Peyer's patch (tissue), 4 donors: ENCODE data around the gene RUNX3. TPM values are rescaled to one million over a fixed set of nuclear protein-coding genes. Genes with fewer than 3 reads are reported as not detected.

ENCODE experiments used
- DNase-seq, 3 donors: peaks; one replicate each; pipeline ENCODE4 v3.0.0-alpha.2; 2017 to 2019
- H3K27ac ChIP-seq, 4 donors: fragments of 200-600 bp; sonication (generic); one replicate each; pipeline ENCODE4 v1.5.1; 2016 to 2019
- H3K27me3 ChIP-seq, 2 donors: fragments of 200-600 bp; sonication (generic); one replicate each; pipeline ENCODE4 v1.5.1; 2019
- H3K36me3 ChIP-seq, 3 donors: fragments of 200-600 bp; sonication (generic); one replicate each; pipeline ENCODE4 v1.5.1; 2016 to 2019
- H3K4me1 ChIP-seq, 4 donors: fragments of 200-600 bp; sonication (generic); one replicate each; pipeline ENCODE4 v1.5.1; 2016 to 2019
- H3K4me3 ChIP-seq, 4 donors: fragments of 200-600 bp; sonication (generic); 1 replicate in 3 of 4; 2 replicates in 1 of 4; pipeline ENCODE4 v1.5.1; 2016 to 2019; ENCODE audit warnings: mild to moderate bottlenecking in 1 of 4
- H3K9me3 ChIP-seq, 4 donors: fragments of 200-600 bp; sonication (generic); one replicate each; pipeline ENCODE4 v1.5.1; 2016 to 2019; ENCODE audit warnings: mild to moderate bottlenecking in 1 of 4
- POLR2A ChIP-seq, 2 donors: fragments of 450-650 bp; IDR thresholded peaks; one replicate each; pipeline ENCODE4 v1.5.1; 2017; ENCODE audit warnings: antibody characterized with exemption in 2 of 2, mild to moderate bottlenecking in 2 of 2, moderate library complexity in 2 of 2
- total RNA-seq, 4 donors: library from RNA; depleted of rRNA; stranded (reverse); fragments of >200 nt; gene quantifications; one replicate each; pipeline ENCODE4 v1.1.0, GENCODE V29; 2016
- TF ChIP-seq, protein P1 (sequence below), 6 experiments: fragments of 450-650 bp in 4 of 6; fragments of 200-600 bp in 2 of 6; sonication (generic) in 1 of 6; IDR thresholded peaks; one replicate each; pipeline ENCODE4 v1.5.1; 2017 to 2019; ENCODE audit warnings: antibody characterized with exemption in 6 of 6, mild to moderate bottlenecking in 3 of 6, moderate library complexity in 1 of 6

Gene RUNX3
- total RNA-seq, 4 donors from 2014 or later: 2.1 to 9.9 (median 6.0) TPM

DNA sequence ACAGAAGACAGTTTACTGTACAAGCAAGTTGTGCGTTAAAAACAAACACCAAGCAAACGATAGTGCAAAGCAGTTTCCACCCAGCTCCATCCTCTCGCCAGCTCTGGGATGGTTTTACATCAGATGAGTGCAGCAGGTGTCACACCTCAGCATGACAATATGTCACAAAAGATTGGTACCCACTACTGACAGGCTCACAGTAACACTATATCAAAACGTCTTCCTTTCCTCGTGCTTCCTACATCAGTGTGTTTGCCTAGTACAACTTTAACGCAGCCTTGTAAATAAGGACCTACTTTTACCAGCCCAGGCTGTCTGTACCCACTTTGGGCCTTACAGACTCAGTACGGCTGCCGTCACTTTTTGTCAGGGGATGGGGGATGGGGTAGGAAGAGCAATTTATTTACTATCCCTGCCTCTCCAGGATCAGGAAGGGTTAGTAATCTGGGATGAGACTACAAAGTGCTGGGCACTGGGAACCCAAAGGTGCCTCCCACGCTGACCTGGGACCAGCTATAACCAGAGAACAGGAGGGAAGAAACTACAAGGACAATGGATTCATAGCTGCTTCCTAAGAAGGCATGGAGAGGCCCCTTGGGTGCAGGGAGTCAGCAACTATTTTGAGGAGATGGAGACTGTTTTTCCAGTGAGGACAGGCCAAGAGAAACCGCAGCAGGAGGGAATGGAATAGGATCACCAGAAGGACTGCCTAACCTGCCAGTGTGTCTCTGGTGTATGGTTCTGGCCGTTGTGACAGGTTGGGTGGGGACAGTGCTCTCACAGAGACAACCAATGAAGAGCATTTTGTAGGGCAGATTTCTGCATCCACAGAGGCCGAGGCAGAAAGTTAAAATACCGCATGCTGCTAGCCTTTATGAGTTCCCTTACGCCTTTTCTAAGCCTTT, 30.2 kb downstream of the RUNX3 start:
- H3K9me3 ChIP-seq: no peaks in the 10 kb centered on the region
- DNase-seq: peak in 1 of 3 donors; percentile 38

DNA sequence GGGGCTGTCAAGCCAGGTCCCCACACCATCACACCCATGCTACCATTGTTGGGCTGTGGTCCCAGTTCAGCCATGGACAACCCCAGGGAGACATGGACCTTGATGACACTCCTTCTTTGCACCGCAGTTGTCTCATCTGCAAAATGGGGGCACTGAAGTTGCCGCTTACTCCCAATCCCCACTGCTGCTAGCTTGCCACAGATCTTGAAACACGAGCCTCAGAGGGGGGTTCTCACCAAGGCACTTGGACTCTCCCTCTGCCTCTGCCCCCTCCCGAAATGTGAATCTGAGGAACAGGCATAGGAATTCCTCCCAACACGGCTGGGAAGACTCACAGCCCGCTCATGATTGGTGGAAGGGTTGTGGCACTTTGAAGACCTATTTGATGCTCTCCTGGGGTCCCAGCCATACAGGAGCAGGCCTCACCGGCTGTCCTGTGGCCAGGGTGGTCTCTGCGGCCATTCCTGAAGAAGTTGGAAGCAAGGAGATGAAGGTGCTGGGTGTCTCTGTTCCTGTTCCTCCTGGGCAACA, 31.1 kb downstream of the RUNX3 start:
- peaks cover 0 to 6% (median 0%) of the 10 kb centered on the region in 4 donors for H3K4me1 ChIP-seq
- no peaks in the 10 kb centered on the region for H3K9me3 ChIP-seq
- peak overlapping the region in 1 of 4 donors; percentile 50 for H3K27ac ChIP-seq
- TF ChIP-seq, protein P1, sequence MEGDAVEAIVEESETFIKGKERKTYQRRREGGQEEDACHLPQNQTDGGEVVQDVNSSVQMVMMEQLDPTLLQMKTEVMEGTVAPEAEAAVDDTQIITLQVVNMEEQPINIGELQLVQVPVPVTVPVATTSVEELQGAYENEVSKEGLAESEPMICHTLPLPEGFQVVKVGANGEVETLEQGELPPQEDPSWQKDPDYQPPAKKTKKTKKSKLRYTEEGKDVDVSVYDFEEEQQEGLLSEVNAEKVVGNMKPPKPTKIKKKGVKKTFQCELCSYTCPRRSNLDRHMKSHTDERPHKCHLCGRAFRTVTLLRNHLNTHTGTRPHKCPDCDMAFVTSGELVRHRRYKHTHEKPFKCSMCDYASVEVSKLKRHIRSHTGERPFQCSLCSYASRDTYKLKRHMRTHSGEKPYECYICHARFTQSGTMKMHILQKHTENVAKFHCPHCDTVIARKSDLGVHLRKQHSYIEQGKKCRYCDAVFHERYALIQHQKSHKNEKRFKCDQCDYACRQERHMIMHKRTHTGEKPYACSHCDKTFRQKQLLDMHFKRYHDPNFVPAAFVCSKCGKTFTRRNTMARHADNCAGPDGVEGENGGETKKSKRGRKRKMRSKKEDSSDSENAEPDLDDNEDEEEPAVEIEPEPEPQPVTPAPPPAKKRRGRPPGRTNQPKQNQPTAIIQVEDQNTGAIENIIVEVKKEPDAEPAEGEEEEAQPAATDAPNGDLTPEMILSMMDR (IDR thresholded peaks at IDR 0.05): no peak
- no peak for TF ChIP-seq POLR2A (IDR thresholded peaks at IDR 0.05)
- no peak overlapping the region for H3K4me3 ChIP-seq
- no peaks in the 10 kb centered on the region for H3K36me3 ChIP-seq
- peak in 2 of 3 donors; percentile 30 to 34 for DNase-seq
- H3K27me3 ChIP-seq: no peaks in the 10 kb centered on the region

More for the DNA sequence above, 30.2 kb downstream of the RUNX3 start:
- TF ChIP-seq, protein P1 (IDR thresholded peaks at IDR 0.05): no peak
- no peak for TF ChIP-seq POLR2A (IDR thresholded peaks at IDR 0.05)
- Histone ChIP-seq H3K4me1 (peaks cover 0 to 6% (median 0%) of the 10 kb centered on the region in 4 donors), H3K27me3 (no peaks in the 10 kb centered on the region), H3K4me3 (no peak overlapping the region), H3K36me3 (no peaks in the 10 kb centered on the region), H3K27ac (no peak overlapping the region)

DNA sequence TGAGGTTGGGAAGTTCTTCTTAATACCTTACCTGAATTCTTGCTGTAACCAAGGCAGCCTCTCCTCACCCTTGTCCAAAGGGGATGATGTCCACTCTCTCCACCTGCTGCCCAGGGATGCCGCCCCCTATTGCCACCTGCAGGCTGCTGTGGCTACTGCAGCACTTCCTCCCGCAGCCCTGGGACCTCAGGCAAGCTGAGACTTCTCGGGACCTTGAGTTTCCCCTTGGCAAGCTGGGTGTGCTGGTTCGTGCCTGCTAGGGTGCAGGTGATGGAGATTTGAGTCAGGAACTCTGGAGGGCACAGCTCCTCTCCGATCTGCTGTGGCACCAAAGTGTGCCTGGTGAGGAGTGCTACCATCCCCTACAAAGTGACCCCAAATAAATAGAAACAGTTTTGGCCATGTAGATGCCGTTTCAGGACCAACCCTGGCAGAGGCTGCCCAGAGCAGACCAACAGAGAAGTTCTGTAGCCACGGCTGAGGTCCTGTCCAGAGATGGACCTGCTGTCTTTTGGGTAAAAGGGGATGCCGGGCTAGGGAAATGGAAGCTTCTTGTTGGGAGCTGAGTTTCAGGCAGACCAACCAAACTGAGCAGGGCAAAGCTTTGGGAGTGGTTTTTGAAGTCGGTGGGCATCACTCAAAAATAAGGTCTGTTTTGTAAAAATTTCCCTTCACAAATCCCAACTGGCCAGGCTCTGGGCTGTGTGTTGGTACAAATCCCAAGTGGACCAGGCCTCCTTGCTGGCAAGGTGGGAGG, 31.7 kb downstream of the RUNX3 start:
- Histone ChIP-seq H3K36me3 (no peaks in the 10 kb centered on the region), H3K4me1 (peaks cover 0 to 6% (median 0%) of the 10 kb centered on the region in 4 donors), H3K4me3 (no peak overlapping the region), H3K9me3 (no peaks in the 10 kb centered on the region), H3K27me3 (no peaks in the 10 kb centered on the region), H3K27ac (peak overlapping the region in 1 of 4 donors; percentile 50)
- DNase-seq: peak; percentile 39 to 81 (median 80)
- no peak for TF ChIP-seq POLR2A (IDR thresholded peaks at IDR 0.05)
- TF ChIP-seq, protein P1 (IDR thresholded peaks at IDR 0.05): peak; percentile 14 to 87 (median 78)

DNA sequence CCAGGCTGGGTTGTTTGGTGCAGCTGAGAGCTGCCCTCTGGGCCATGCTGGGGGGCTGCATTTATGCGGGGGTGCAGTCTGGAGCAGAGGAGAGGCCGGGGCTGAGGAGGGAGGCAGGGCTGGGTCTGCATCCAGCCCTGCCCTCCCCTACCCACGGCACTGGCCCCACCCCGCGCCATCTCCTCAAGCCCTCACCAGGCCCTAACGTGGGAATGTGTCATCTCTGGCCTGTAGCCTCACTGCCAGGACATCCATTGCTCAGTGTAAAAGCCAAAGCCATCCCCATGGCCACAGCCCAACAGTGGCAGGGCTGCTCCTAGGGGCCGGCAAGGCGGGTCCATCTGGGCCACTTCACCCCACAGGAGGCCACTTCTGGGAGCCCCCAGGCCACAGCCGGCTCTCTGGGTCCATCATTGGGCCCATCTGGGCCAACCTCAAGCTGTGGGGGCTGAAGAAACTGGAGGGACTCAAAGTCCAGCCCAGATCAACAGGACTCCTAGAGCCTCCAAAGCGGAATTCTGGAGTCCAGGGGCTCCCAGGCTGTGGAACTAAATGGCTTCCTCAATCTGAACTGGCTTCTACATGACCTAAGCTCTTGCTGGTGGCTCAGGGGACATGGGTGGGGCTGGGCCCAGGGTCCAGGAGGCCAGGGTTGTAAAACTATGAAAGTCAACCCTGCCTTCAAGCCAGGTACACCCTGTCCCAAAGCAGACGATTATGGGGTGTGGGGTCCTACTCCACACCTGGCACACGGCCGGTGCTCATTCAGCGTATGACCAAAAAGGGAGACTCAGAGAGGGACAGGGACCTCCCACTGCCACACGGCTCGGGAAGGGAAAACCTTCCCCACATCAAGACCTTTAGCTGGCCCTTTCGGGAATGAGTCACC, 32.6 kb downstream of the RUNX3 start:
- peak in 2 of 3 donors; percentile 75 to 79 for DNase-seq
- no peak for TF ChIP-seq POLR2A (IDR thresholded peaks at IDR 0.05)
- TF ChIP-seq, protein P1 (IDR thresholded peaks at IDR 0.05): no peak
- peak overlapping the region in 1 of 4 donors; percentile 50 for H3K27ac ChIP-seq
- no peaks in the 10 kb centered on the region for H3K9me3 ChIP-seq
- no peak overlapping the region for H3K4me3 ChIP-seq
- H3K36me3 ChIP-seq: no peaks in the 10 kb centered on the region
- H3K27me3 ChIP-seq: no peaks in the 10 kb centered on the region
- peaks cover 0 to 6% (median 0%) of the 10 kb centered on the region in 4 donors for H3K4me1 ChIP-seq
